Measurements from ENCODE around the gene SOX9. TPM values are rescaled to one million over a fixed set of nuclear protein-coding genes. Genes with fewer than 3 reads are reported as not detected.

Gene SOX9
- total and polyA plus RNA-seq, 2 of the 8 experiments (the other 6 are each of a cell fraction or from before 2014, with no cell fraction given): 1.9 to 4.9 TPM

- no peak for TF ChIP-seq CHD7 (IDR thresholded peaks at IDR 0.05; ENCODE audit: insufficient replicate concordance, low read length)
- no peak for TF ChIP-seq SIRT6 (IDR thresholded peaks at IDR 0.05; ENCODE audit: low read length)
- no peak for TF ChIP-seq EP300 (IDR thresholded peaks at IDR 0.05; ENCODE audit: borderline replicate concordance in 1 of 2, low read depth in 2 of 2, low read length in 2 of 2)
- TF ChIP-seq RBBP5 (IDR thresholded peaks at IDR 0.05; ENCODE audit: borderline replicate concordance, low read depth, low read length): no peak
- no peak for TF ChIP-seq SRF (IDR thresholded peaks at IDR 0.05; ENCODE audit: low read depth, low read length)
- no peak for TF ChIP-seq ZNF274 (IDR thresholded peaks at IDR 0.05; ENCODE audit: borderline replicate concordance, extremely low read depth, low read length)
- TF ChIP-seq CREB1 (IDR thresholded peaks at IDR 0.05): no peak
- TF ChIP-seq RXRA (IDR thresholded peaks at IDR 0.05; ENCODE audit: insufficient read depth, low read depth, low read length): no peak
- TF ChIP-seq POLR2A (IDR thresholded peaks at IDR 0.05; ENCODE audit: control extremely low read depth in 1 of 2, low read depth in 2 of 2, low read length in 2 of 2): no peak
- no peak for TF ChIP-seq RAD21 (IDR thresholded peaks at IDR 0.05 in 1 of 2, conservative IDR thresholded peaks at IDR 0.05 in 1 of 2; ENCODE audit: low read depth in 2 of 2, low read length in 2 of 2)
- TF ChIP-seq SP4 (IDR thresholded peaks at IDR 0.05; ENCODE audit: low read length): no peak
Observed at GRCh38 chr17:72071330-72071729, 49.5 kb upstream of the SOX9 start (continued).
